Transverse colon (tissue), 4 donors: Measurements from ENCODE around the gene RFTN1. TPM values are rescaled to one million over a fixed set of nuclear protein-coding genes. Genes with fewer than 3 reads are reported as not detected.

Source experiments
- DNase-seq: peaks from one replicate; pipeline ENCODE4 v3.0.0-alpha.2; 2019
- H3K27ac ChIP-seq, 4 donors: fragments of 200-600 bp; sonication (generic); 2 replicates each; pipeline ENCODE4 v1.5.1; 2016 to 2018; ENCODE audit warnings: inconsistent platforms in 4 of 4
- H3K27me3 ChIP-seq: fragments of 200-600 bp; sonication (generic); 2 replicates; pipeline ENCODE4 v1.5.1; 2017; ENCODE audit warnings: inconsistent platforms
- H3K36me3 ChIP-seq, 4 donors: fragments of 200-600 bp; sonication (generic); 2 replicates each; pipeline ENCODE4 v1.5.1; 2017 to 2019; ENCODE audit warnings: inconsistent platforms in 4 of 4
- H3K4me1 ChIP-seq, 4 donors: fragments of 200-600 bp; sonication (generic); 2 replicates each; pipeline ENCODE4 v1.5.1; 2017 to 2020; ENCODE audit warnings: inconsistent platforms in 4 of 4
- H3K4me3 ChIP-seq, 4 donors: fragments of 200-600 bp; sonication (generic); 1 replicate in 1 of 4; 2 replicates in 3 of 4; pipeline versions ENCODE4 v1.5.1 to v1.6.1; 2017 to 2019; ENCODE audit warnings: inconsistent platforms in 4 of 4
- H3K9me3 ChIP-seq, 2 donors: fragments of 200-600 bp; sonication (generic); 2 replicates each; pipeline ENCODE4 v1.5.1; 2017 to 2019; ENCODE audit warnings: inconsistent platforms in 2 of 2
- EP300 ChIP-seq: sonication (generic); formaldehyde crosslinking; IDR thresholded peaks from one replicate; pipeline ENCODE4 v1.6.1; 2017; ENCODE audit warnings: antibody characterized with exemption, low read depth
- POLR2A ChIP-seq: fragments of 450-650 bp; IDR thresholded peaks from one replicate; pipeline ENCODE4 v1.6.1; 2016; ENCODE audit warnings: antibody characterized with exemption, mild to moderate bottlenecking, moderate library complexity
- POLR2AphosphoS5 ChIP-seq, 3 donors: sonication (generic); formaldehyde crosslinking; IDR thresholded peaks; one replicate each; pipeline ENCODE4 v1.6.1; 2016; ENCODE audit warnings: antibody characterized with exemption in 3 of 3
- WGBS, 2 donors: methylation state at CpG; one replicate each; pipeline ENCODE4 v1.1.5; 2018; ENCODE audit warnings: low coverage in 1 of 2; 5-methylcytosine and 5-hydroxymethylcytosine counted together
- in situ Hi-C, 4 donors: fragments of 200-750 bp; cut with MboI; loops; one replicate each; pipeline versions ENCODE4 v1.15.0 to v1.15.1; 2017; ENCODE audit warnings: low sequenced_read_pairs in 3 of 4, low pct_ligation_motif_present in 1 of 4, low pct_unique_long_range_greater_than_20kb in 1 of 4
- intact Hi-C: fragments of 100-400 bp; cut with DNase I; formaldehyde crosslinking; loops from one replicate; pipeline ENCODE4 v1.15.1; 2023; ENCODE audit warnings: low total_unique reads
- total RNA-seq, 4 donors: library from RNA; depleted of rRNA; stranded (reverse); fragments of >200 nt; gene quantifications; one replicate each; pipeline ENCODE4 v1.1.0, GENCODE V29; 2016
- TF ChIP-seq, protein P1 (sequence below), 5 experiments: fragments of 200-600 bp in 3 of 5; fragments of 450-650 bp in 2 of 5; sonication (generic) in 3 of 5; IDR thresholded peaks; 1 replicate in 2 of 5; 2 replicates in 3 of 5; pipeline ENCODE4 v1.5.1; 2016 to 2017; ENCODE audit warnings: antibody characterized with exemption in 5 of 5, inconsistent platforms in 3 of 5, mild to moderate bottlenecking in 2 of 5, moderate library complexity in 1 of 5

The RFTN1 gene
- total RNA-seq, 4 donors from 2014 or later, result 6.7 to 25.7 (median 15.7) TPM

DNA sequence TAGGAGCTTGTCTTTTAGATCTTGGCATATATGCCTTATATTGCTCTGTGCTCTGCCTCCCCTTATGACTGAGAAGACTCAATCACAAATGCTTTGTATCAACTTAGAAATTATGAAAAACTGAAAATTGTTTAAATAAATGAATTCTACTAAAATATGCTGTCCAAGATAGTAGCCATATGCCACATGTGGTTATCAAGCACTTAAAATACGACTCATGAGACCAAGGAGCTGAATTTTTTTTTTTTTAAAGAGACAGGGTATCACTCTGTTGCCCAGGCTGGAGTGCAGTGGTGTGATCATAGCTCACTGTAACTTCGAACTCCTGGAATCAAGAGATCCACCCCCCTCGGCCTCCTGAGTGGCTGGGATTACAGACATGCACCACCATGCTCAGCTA is 118.3 kb downstream of the RFTN1 start:
- no peak overlapping the region for H3K27ac ChIP-seq
- no peaks in the 10 kb centered on the region for H3K9me3 ChIP-seq
- intact Hi-C loops (no loop called here), in situ Hi-C loops (no loop called here)
- TF ChIP-seq, protein P1, sequence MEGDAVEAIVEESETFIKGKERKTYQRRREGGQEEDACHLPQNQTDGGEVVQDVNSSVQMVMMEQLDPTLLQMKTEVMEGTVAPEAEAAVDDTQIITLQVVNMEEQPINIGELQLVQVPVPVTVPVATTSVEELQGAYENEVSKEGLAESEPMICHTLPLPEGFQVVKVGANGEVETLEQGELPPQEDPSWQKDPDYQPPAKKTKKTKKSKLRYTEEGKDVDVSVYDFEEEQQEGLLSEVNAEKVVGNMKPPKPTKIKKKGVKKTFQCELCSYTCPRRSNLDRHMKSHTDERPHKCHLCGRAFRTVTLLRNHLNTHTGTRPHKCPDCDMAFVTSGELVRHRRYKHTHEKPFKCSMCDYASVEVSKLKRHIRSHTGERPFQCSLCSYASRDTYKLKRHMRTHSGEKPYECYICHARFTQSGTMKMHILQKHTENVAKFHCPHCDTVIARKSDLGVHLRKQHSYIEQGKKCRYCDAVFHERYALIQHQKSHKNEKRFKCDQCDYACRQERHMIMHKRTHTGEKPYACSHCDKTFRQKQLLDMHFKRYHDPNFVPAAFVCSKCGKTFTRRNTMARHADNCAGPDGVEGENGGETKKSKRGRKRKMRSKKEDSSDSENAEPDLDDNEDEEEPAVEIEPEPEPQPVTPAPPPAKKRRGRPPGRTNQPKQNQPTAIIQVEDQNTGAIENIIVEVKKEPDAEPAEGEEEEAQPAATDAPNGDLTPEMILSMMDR (IDR thresholded peaks at IDR 0.05), result no peak
- TF ChIP-seq EP300, result no peak
- no peak for TF ChIP-seq POLR2AphosphoS5 (IDR thresholded peaks at IDR 0.05)
- TF ChIP-seq POLR2A, result no peak
- 62 to 74% methylated on average over 3 of the region's 3 CpGs for WGBS, 2 donors
- H3K4me3 ChIP-seq, result no peak overlapping the region
- H3K4me1 ChIP-seq, result peaks cover 0 to 6% (median 0%) of the 10 kb centered on the region in 4 donors
- no peak for DNase-seq
- no peaks in the 10 kb centered on the region for H3K27me3 ChIP-seq
- no peaks in the 10 kb centered on the region for H3K36me3 ChIP-seq

DNA sequence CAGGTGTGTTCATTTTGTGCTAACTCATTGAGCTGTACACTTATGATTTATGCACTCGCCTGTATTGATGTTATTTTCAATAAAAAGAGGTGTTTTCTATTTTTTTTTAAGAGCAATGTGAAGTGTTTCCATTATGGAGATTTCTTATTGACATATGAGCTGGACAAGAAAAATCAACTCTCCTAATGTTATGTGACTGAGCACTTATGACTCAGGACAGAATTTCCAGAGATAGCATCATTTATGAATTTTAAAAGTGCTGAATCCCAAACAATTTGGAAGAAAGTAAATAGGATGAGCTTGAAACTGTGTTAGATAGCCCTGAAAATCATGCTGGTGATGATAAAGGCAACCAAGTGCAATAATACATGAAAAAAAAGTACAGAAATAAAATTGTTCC is 118.9 kb downstream of the RFTN1 start:
- no peak for DNase-seq
- peaks cover 0 to 5% (median 0%) of the 10 kb centered on the region in 4 donors for H3K4me1 ChIP-seq
- H3K36me3 ChIP-seq, result no peaks in the 10 kb centered on the region
- no peaks in the 10 kb centered on the region for H3K9me3 ChIP-seq
- H3K27ac ChIP-seq, result no peak overlapping the region
- in situ Hi-C loops, result no loop called here
- 41% methylated on average over 1 of the region's 1 CpG; no CpG with 5 or more reads in 1 of the 2 donors for WGBS, 2 donors
- no peaks in the 10 kb centered on the region for H3K27me3 ChIP-seq
- H3K4me3 ChIP-seq, result no peak overlapping the region
- intact Hi-C loops, result no loop called here
- TF ChIP-seq EP300, result no peak
- TF ChIP-seq POLR2AphosphoS5 (IDR thresholded peaks at IDR 0.05), result no peak

DNA sequence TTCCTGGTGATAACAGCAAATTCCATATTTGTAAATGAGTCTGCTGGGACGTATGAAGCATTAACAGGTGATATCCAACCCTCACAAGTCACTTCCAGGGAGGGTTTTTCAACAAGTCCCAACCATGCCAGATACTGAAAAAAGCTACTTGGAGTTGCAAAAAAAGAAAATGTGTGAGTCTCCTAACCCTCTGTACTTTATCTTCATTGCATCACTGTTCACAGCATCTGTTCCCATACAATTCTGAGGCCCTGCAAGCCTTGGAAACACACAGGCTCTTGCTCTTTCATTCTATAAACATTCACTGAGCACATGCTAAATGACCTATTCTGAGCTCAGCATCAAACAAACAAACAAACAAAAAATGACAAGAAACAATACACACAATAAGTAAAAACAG is 120.8 kb downstream of the RFTN1 start:
- Histone ChIP-seq H3K27ac (peak overlapping the region in 2 of 4 donors; percentile 0 to 16), H3K27me3 (no peaks in the 10 kb centered on the region), H3K36me3 (no peaks in the 10 kb centered on the region), H3K4me3 (no peak overlapping the region), H3K4me1 (no peaks in the 10 kb centered on the region), H3K9me3 (no peaks in the 10 kb centered on the region)
- 39 to 57% methylated on average over 1 of the region's 1 CpG for WGBS, 2 donors
- in situ Hi-C loops (no loop called here), intact Hi-C loops (no loop called here)
- TF ChIP-seq, protein P1 (IDR thresholded peaks at IDR 0.05), result no peak
- TF ChIP-seq POLR2AphosphoS5 (IDR thresholded peaks at IDR 0.05), result peak in 1 of 3 donors; percentile 21
- DNase-seq, result no peak

DNA sequence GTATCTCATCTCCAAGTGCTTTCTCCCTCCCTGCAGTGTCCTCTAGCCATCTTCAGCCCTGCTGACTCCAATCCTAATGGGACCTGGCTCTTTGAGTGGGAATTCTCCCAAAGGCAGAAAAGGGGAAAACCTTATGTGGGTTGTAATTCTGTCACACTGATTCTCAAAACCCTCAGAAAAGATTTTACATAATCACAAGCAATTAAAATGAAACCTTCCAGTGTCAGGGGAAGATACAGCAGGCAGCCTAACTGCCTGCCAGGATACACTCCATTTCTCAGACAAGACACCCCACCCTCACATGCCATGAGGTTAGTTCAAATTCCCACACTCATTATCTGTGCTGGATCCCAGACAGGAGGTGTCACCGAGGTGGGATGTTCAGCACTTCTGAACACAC is 121.4 kb downstream of the RFTN1 start:
- in situ Hi-C loops (no loop called here), intact Hi-C loops (no loop called here)
- TF ChIP-seq EP300 (no peak), POLR2A (no peak)
- TF ChIP-seq, protein P1 (IDR thresholded peaks at IDR 0.05), result no peak
- H3K27ac ChIP-seq, result peak overlapping the region in 2 of 4 donors; percentile 0 to 53
- no peaks in the 10 kb centered on the region for H3K9me3 ChIP-seq
- no peak for DNase-seq
- H3K4me3 ChIP-seq, result no peak overlapping the region
- WGBS, 2 donors, result 44 to 67% methylated on average over 1 of the region's 1 CpG
- H3K4me1 ChIP-seq, result no peaks in the 10 kb centered on the region
- no peaks in the 10 kb centered on the region for H3K27me3 ChIP-seq
- H3K36me3 ChIP-seq, result no peaks in the 10 kb centered on the region

DNA sequence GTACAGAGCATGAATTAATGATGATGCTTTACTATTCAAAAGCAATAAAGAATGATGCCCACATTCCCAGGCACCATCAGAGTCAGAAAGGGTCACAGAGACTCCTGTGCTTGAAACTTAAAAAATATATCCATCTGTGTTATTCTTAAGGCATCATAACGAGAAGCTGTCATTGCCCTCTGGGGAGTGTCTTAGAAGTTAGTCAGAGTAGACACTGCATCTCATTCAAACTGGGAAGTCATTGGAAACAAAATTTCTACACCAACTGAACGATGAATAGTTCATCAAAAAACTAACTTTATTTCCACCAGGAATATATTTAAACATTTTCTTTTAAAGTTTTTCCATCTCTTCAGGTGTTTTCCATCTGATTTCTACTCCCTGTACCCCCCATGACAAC is 122.9 kb downstream of the RFTN1 start:
- Histone ChIP-seq H3K4me1 (no peaks in the 10 kb centered on the region), H3K4me3 (no peak overlapping the region), H3K27me3 (no peaks in the 10 kb centered on the region), H3K27ac (no peak overlapping the region), H3K9me3 (no peaks in the 10 kb centered on the region), H3K36me3 (no peaks in the 10 kb centered on the region)
- DNase-seq, result no peak
- in situ Hi-C loops, result no loop called here
- intact Hi-C loops, result no loop called here
- TF ChIP-seq, protein P1 (IDR thresholded peaks at IDR 0.05), result no peak
- TF ChIP-seq POLR2A, result no peak
- whole genome bisulfite sequencing, 2 donors, result 55 to 80% methylated on average over 2 of the region's 2 CpGs
